Spleen (tissue), 13 donors: ENCODE measurements around the gene PTGR1. TPM values are rescaled to one million over a fixed set of nuclear protein-coding genes. Genes with fewer than 3 reads are reported as not detected.

Experiments used
- DNase-seq: peaks from one replicate; pipeline ENCODE4 v3.0.0-alpha.2; 2020
- H3K27ac ChIP-seq, 8 donors: fragments of 200-600 bp; sonication (generic) in 7 of 8; 1 replicate in 4 of 8; 2 replicates in 4 of 8; pipeline versions ENCODE4 v1.5.0 to v1.8.0; 2016 to 2021; ENCODE audit warnings: inconsistent platforms in 4 of 8, mild to moderate bottlenecking in 4 of 8, moderate library complexity in 1 of 8
- H3K27me3 ChIP-seq, 7 donors: fragments of 200-600 bp; sonication (generic) in 6 of 7; replicated peaks in 1 of 7; 1 replicate in 4 of 7; 2 replicates in 3 of 7; pipeline versions ENCODE4 v1.5.0 to v1.8.0; 2016 to 2021; ENCODE audit warnings: inconsistent platforms in 3 of 7, mild to moderate bottlenecking in 1 of 7
- H3K36me3 ChIP-seq, 6 donors: fragments of 200-600 bp; sonication (generic) in 5 of 6; 1 replicate in 4 of 6; 2 replicates in 2 of 6; pipeline versions ENCODE4 v1.5.0 to v1.8.0; 2016 to 2021; ENCODE audit warnings: inconsistent platforms in 2 of 6
- H3K4me1 ChIP-seq, 6 donors: fragments of 200-600 bp; sonication (generic) in 5 of 6; 1 replicate in 3 of 6; 2 replicates in 3 of 6; pipeline versions ENCODE4 v1.5.0 to v1.8.0; 2016 to 2021; ENCODE audit warnings: inconsistent platforms in 3 of 6
- H3K4me3 ChIP-seq, 8 donors: fragments of 200-600 bp; sonication (generic) in 7 of 8; 1 replicate in 4 of 8; 2 replicates in 4 of 8; pipeline versions ENCODE4 v1.5.0 to v1.8.0; 2016 to 2021; ENCODE audit warnings: inconsistent platforms in 4 of 8, mild to moderate bottlenecking in 4 of 8, moderate library complexity in 2 of 8
- H3K9me3 ChIP-seq, 8 donors: fragments of 200-600 bp; sonication (generic) in 7 of 8; 1 replicate in 4 of 8; 2 replicates in 4 of 8; pipeline versions ENCODE4 v1.5.0 to v1.8.0; 2016 to 2021; ENCODE audit warnings: inconsistent platforms in 4 of 8
- POLR2A ChIP-seq, 3 donors: fragments of 450-650 bp; IDR thresholded peaks; one replicate each; pipeline ENCODE4 v1.5.1; 2017; ENCODE audit warnings: antibody characterized with exemption in 3 of 3, mild to moderate bottlenecking in 1 of 3
- POLR2AphosphoS5 ChIP-seq, 3 donors: sonication (generic); formaldehyde crosslinking; IDR thresholded peaks; one replicate each; pipeline ENCODE4 v1.5.1; 2017; ENCODE audit warnings: antibody characterized with exemption in 3 of 3
- WGBS, 5 donors: extraction: QIAGEN DNeasy Blood & Tissue Kit in 3 of 5; methylation state at CpG; one replicate each; pipeline versions ENCODE4 v1.1.5 to v1.1.7; 2013 to 2018; 5-methylcytosine and 5-hydroxymethylcytosine counted together
- intact Hi-C: fragments of 100-400 bp; cut with DNase I; formaldehyde crosslinking; loops from one replicate; pipeline ENCODE4 v1.15.0; 2023; ENCODE audit warnings: low total_unique reads
- long read RNA-seq, 2 donors: transcript quantifications; one replicate each; lab custom pipeline, GENCODE V29; 2026
- polyA plus RNA-seq, 3 donors: library from polyadenylated mRNA; stranded (reverse); fragments of 200-250 nt; gene quantifications; one replicate each; pipeline ENCODE4 v1.2.1, GENCODE V29; 2013
- total RNA-seq, 7 donors: library from RNA; depleted of rRNA in 3 of 7; stranded (reverse); fragments of >200 nt in 3 of 7; fragmentation: NEBNext Ultra II Directional in 4 of 7; extraction: Animal tissue kit (Norgen Biotek cat#: 25700) in 4 of 7; gene quantifications; one replicate each; pipeline versions ENCODE4 v1.1.0 to v1.2.1, GENCODE V29; 2016 to 2021
- TF ChIP-seq, protein P1 (sequence below), 11 experiments: fragments of 200-600 bp in 7 of 11; fragments of 450-650 bp in 4 of 11; sonication (generic) in 4 of 11; IDR thresholded peaks in 8 of 11; conservative IDR thresholded peaks in 3 of 11; 1 replicate in 7 of 11; 2 replicates in 4 of 11; pipeline versions ENCODE4 v1.4.0 to v1.8.0; 2016 to 2021; ENCODE audit warnings: antibody characterized with exemption in 11 of 11, inconsistent platforms in 4 of 11, mild to moderate bottlenecking in 1 of 11
- donor health status: healthy with polysubstance abuse.
- donor health status: DM: no; HTN: no; CAD: no; lungs with moderate emphysema.
- donor health status: DM: no; HTN: no; CAD: no.
- donor health status: Bipolar disorder and iron deficiency.
- donor health status: healthy.
- donor health status: DM: no; HTN: no; CAD: no.
- donor health status: DM: yes; HTN: yes; CAD: no.

The PTGR1 gene
- 10 to 100 TPM in 4 of 7 donors, 1 to 10 TPM in 3; 7.1 to 14.6 (median 11.8) TPM for total RNA-seq
- polyA plus RNA-seq, result 1 to 10 TPM; 2.8 to 4.1 (median 3.2) TPM
- long read RNA-seq, donor 1, transcript PTGR1-205 (10 exons, 1,407 nt), result major isoform, 8 of 15 reads
- long read RNA-seq, donor 1, transcript PTGR1-201 (10 exons, 1,223 nt), result minor isoform, 5 of 15 reads
- long read RNA-seq, donor 1, partial matches to known transcripts, result 0 of 15 reads
- long read RNA-seq, donor 1, other reads (novel, unspliced or antisense), result 0 of 15 reads
- long read RNA-seq, donor 2, transcript PTGR1-205 (10 exons, 1,407 nt), result major isoform, 9 of 17 reads
- long read RNA-seq, donor 2, transcript PTGR1-201 (10 exons, 1,223 nt), result minor isoform, 8 of 17 reads
- long read RNA-seq, donor 2, partial matches to known transcripts, result 0 of 17 reads
- long read RNA-seq, donor 2, other reads (novel, unspliced or antisense), result 0 of 17 reads

DNA sequence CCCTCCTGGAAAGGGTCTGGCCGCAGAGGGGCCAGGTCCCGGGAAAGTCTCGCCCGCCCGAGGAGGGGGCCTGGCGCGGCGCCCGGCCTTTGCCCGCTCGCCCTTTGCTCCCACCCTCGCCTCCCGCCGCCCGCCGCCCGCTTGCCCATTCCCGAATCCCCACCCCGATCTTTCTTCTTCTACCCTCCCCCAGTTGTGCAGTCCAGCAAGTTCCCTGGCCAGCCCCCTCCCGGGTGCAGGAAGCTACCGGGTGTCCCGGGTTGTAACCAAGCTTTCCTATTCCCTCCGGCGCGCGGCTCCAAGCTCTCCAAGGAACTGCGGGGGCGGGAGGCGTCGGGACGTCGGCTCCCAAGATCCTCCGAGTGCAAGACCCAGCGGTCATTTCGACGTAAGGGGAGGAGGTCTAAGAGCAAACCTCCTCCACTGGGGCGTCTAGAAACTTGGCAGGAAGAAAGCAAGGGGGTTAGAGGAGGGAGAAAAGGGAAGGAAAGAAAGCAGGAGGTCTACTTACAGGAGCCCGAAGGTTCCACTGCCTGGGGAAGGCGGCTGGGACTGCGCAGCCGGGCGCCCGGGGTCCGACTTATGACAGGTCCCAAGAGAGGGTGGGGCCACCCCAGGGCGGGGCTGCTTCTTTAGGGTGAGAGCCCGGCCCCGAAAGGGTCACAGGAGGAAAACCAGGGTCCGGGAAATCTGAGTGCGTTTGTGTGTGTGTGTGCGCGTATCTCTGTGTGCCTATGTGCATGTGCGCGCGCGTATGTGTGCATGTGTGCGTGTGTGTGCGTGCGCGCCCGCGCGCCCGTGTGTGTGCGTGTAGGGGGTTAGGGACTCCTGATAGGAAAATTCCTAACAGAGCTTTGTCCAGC, at the start of gene PTGR1:
PTGR1 (minus strand) TSS at position 556 of the 863 bp plus-strand sequence. CDS start 2,225 bp downstream, outside the sequence.
- WGBS, 5 donors, result 1 to 3% (median 3%) methylated on average over 50 to 64 of the region's 64 CpGs
- H3K36me3 ChIP-seq, result peaks cover 0 to 7% (median 0%) of the 10 kb centered on the region in 6 donors
- peaks cover 0 to 30% (median 27%) of the 10 kb centered on the region in 6 donors for H3K4me1 ChIP-seq
- DNase-seq, result peak; percentile 86
- intact Hi-C loops, result no loop called here
- H3K27ac ChIP-seq, result peak within 1 kb of the TSS in 7 of 8 donors; percentile 63 to 82 (median 74)
- peaks cover 0 to 40% (median 11%) of the 10 kb centered on the region in 7 donors for H3K27me3 ChIP-seq
- H3K4me3 ChIP-seq, result peak within 1 kb of the TSS; percentile 48 to 74 (median 55)
- no peaks in the 10 kb centered on the region for H3K9me3 ChIP-seq
- TF ChIP-seq POLR2AphosphoS5 (IDR thresholded peaks at IDR 0.05) (peak; percentile 35 to 79 (median 75)), POLR2A (IDR thresholded peaks at IDR 0.05) (no peak)

- Histone ChIP-seq H3K4me3 (no peak overlapping the region), H3K9me3 (no peaks in the 10 kb centered on the region), H3K4me1 (no peaks in the 10 kb centered on the region), H3K27me3 (no peaks in the 10 kb centered on the region), H3K27ac (no peak overlapping the region), H3K36me3 (peaks cover 0 to 74% (median 19%) of the 10 kb centered on the region in 6 donors)
- WGBS, 5 donors, result 95 to 99% (median 96%) methylated on average over 4 of the region's 4 CpGs
- intact Hi-C loops, result no loop called here
- TF ChIP-seq, protein P1, sequence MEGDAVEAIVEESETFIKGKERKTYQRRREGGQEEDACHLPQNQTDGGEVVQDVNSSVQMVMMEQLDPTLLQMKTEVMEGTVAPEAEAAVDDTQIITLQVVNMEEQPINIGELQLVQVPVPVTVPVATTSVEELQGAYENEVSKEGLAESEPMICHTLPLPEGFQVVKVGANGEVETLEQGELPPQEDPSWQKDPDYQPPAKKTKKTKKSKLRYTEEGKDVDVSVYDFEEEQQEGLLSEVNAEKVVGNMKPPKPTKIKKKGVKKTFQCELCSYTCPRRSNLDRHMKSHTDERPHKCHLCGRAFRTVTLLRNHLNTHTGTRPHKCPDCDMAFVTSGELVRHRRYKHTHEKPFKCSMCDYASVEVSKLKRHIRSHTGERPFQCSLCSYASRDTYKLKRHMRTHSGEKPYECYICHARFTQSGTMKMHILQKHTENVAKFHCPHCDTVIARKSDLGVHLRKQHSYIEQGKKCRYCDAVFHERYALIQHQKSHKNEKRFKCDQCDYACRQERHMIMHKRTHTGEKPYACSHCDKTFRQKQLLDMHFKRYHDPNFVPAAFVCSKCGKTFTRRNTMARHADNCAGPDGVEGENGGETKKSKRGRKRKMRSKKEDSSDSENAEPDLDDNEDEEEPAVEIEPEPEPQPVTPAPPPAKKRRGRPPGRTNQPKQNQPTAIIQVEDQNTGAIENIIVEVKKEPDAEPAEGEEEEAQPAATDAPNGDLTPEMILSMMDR (IDR thresholded peaks at IDR 0.05 in 8 of 11, conservative IDR thresholded peaks at IDR 0.05 in 3 of 11), result no peak
- TF ChIP-seq POLR2AphosphoS5 (IDR thresholded peaks at IDR 0.05) (no peak), POLR2A (IDR thresholded peaks at IDR 0.05) (no peak)
- DNase-seq, result no peak
Measured at GRCh38 chr9:111649016-111649415, 49.6 kb upstream of the PTGR1 start.

GRCh38 chr9:111648066-111648465, 48.6 kb upstream of the PTGR1 start:
- no peak overlapping the region for H3K27ac ChIP-seq
- 77 to 93% (median 87%) methylated on average over 4 of the region's 4 CpGs for WGBS, 5 donors

GRCh38 chr9:111646417-111646816, 47.0 kb upstream of the PTGR1 start:
- Histone ChIP-seq H3K27me3 (no peaks in the 10 kb centered on the region), H3K27ac (no peak overlapping the region), H3K4me3 (no peak overlapping the region), H3K9me3 (no peaks in the 10 kb centered on the region), H3K36me3 (peaks cover 0 to 68% (median 16%) of the 10 kb centered on the region in 6 donors), H3K4me1 (no peaks in the 10 kb centered on the region)
- DNase-seq, result no peak
- intact Hi-C loops, result no loop called here
- TF ChIP-seq POLR2A (IDR thresholded peaks at IDR 0.05) (no peak), POLR2AphosphoS5 (IDR thresholded peaks at IDR 0.05) (no peak)
- TF ChIP-seq, protein P1 (IDR thresholded peaks at IDR 0.05 in 8 of 11, conservative IDR thresholded peaks at IDR 0.05 in 3 of 11), result no peak
- 87 to 100% (median 91%) methylated on average over 2 of the region's 2 CpGs for WGBS, 5 donors

More at GRCh38 chr9:111648066-111648465, 48.6 kb upstream of the PTGR1 start:
- TF ChIP-seq, protein P1 (IDR thresholded peaks at IDR 0.05 in 8 of 11, conservative IDR thresholded peaks at IDR 0.05 in 3 of 11), result no peak
- TF ChIP-seq POLR2AphosphoS5 (IDR thresholded peaks at IDR 0.05) (no peak), POLR2A (IDR thresholded peaks at IDR 0.05) (no peak)
- intact Hi-C loops, result no loop called here
- Histone ChIP-seq H3K36me3 (peaks cover 0 to 70% (median 16%) of the 10 kb centered on the region in 6 donors), H3K4me1 (no peaks in the 10 kb centered on the region), H3K9me3 (no peaks in the 10 kb centered on the region), H3K4me3 (no peak overlapping the region), H3K27me3 (no peaks in the 10 kb centered on the region)
- no peak for DNase-seq
